Islet of Langerhans (tissue), 1 donor: ENCODE data around the gene SPACA6.
"Not testable (repeated sequence)": the region's sequence is repeated elsewhere in the genome, so short reads cannot be mapped to it uniquely, and the experiment has no call there.

Source experiments
- FAIRE-seq: peaks from one replicate; lab custom pipeline; 2011; peaks lifted over from hg19 to GRCh38; lab: Jason Lieb, UNC

Gene SPACA6

GRCh38 chr19:51738523-51738922, 45.4 kb downstream of the SPACA6 start:
- FAIRE-seq, result not testable (repeated sequence)

DNA sequence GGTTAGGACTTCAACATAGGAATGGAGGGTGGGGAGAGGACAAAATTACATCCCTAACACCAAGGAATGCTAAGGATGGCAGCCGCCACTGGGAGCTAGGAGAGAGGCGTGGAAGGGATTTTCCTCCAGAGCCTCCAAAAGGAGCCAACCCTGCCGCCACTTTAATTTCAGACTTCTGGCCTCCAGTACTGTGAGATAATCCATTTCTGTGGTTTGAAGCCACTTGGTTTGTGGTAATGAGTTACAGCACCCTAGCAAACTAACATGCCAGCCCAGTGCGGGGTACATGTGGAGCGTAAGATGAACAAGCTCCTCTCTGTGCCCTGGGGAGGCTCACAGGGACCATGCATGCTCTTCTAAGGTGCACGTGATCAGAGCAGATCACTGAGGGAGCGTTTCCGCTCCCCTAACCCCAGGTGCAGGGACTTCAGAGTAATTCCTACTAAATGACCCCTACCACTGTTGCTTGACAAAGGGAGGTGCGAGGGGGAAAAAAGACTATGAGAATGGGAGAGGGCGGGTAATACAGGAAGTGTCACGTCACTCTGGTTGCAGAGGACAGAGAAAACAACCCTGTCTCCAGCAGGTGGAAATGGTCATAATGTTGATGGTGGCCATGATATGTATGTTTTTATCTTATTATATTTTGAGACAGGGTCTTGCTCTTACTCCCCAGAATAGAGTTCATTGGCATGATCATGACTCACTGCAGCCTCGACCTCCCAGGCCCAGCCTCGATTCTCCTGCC, 46.5 kb downstream of the SPACA6 start:
- FAIRE-seq, result no peak

- FAIRE-seq, result no peak
These were observed 47.2 kb downstream of the SPACA6 start for GRCh38 chr19:51740356-51740755.

GRCh38 chr19:51742789-51743188, 49.7 kb downstream of the SPACA6 start:
- no peak for FAIRE-seq

DNA sequence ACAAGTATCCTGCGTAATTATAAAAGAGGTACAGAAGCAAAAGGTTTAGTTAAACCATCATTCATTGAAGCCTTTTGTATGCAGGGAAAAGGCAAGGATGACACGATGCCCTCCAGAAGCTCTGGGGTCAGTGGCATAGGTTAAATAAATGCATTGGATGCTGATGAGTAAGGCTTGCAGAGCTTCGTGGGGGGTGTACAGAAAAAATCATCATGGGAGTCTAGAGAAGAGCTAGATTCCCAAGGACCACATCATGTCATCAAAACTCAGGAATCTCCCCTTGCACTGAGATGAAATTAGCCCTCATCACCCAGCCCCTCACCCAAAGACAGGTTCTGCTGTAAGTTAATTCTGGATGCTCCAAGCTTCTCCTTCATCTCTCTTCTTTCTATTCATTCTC, 50.3 kb downstream of the SPACA6 start:
- no peak for FAIRE-seq

- FAIRE-seq, result no peak
These were observed 53.6 kb downstream of the SPACA6 start for GRCh38 chr19:51746731-51747130.

GRCh38 chr19:51749979-51750378, 56.8 kb downstream of the SPACA6 start:
- no peak for FAIRE-seq

DNA sequence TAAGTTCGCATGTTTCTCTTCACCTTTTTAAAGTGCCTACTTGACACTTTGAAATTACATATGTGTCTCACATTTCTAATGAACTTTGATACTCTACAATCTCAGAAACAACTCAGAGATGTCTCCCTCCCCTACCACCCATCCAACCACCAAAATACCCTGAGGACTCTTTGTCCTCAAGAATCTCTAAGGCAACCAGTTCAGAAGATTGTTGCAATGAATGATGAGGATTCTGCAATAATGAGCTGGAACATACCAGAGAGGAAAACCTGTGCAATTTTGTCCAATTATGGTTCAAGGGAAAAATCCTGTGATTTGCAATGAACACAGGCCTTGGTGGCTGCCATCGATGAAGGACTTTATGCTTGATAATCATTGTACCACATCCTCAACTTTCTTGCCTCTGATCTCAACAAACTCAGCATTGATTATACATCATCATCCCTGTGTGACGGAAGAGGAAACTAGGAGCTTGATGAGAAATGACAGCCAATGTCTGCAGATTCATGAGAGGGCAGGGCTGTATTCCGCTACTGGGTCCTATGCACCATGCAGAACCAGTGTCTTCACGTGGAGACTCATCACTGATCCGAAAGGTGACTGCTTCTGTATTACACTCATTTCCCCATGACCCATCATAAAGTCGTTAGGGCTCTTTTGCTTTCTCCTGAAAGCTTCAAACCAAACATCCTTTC, 57.4 kb downstream of the SPACA6 start:
- no peak for FAIRE-seq

DNA sequence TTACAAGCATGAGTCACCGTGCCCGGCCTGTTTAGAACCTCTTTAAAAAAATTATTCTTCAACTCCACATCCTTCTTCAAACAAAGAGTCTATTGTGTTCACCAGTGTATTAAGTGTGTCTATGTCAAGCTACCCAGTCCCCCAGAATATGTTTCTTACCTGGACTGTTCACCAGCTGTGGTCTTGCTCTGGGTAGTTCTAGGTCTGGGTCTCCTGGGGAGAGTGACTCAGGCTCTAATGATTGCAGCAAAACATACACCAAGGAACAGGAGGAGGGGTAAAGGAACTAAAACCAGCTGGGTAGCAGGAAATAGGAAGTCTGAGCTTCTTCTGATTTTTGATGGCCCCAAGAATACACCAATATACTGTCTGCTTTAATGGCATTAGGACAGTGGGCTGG, 58.5 kb downstream of the SPACA6 start, which contains the start of gene FPR1:
Gene FPR1 (minus strand): TSS at position 224 of the 400 bp plus-strand sequence. CDS start 4,884 bp downstream, outside the sequence.
- no peak for FAIRE-seq

- FAIRE-seq, result no peak
These were observed 61.0 kb downstream of the SPACA6 start for GRCh38 chr19:51754109-51754508.

GRCh38 chr19:51754770-51755169, 61.6 kb downstream of the SPACA6 start:
- FAIRE-seq, result no peak
